HepG2 (cell line): ENCODE results near the gene NTRK2. TPM values are rescaled to one million over a fixed set of nuclear protein-coding genes. Genes with fewer than 3 reads are reported as not detected.

Source experiments
- ATAC-seq: fragments of 200-7000 bp; cut with Tn5 transposase; 3 replicates; pipeline ENCODE4 v1.9.1; 2020; ENCODE audit warnings: mild to moderate bottlenecking, moderate library complexity
- BruUV-seq: library from RNA; stranded (reverse); fragments of 400-500 nt; replicated peaks from 2 replicates; lab custom pipeline; 2021; lab: Mats Ljungman, UMichigan
- CTCF ChIA-PET: fragments of 300-600 bp; formaldehyde crosslinking; extraction: SDS; loops from one replicate; lab custom pipeline; 2021; ENCODE audit warnings: low total read pairs, inconsistent platforms, low intra/inter-chr PET ratio; lab: Yijun Ruan, JAX
- POLR2A ChIA-PET: fragments of 350-600 bp; sonication (Branson Sonifier 250); formaldehyde crosslinking; loops from one replicate; lab custom pipeline; 2020; ENCODE audit warnings: antibody characterized with exemption, inconsistent platforms; lab: Yijun Ruan, JAX
- DNase-seq: peaks from one replicate; pipeline ENCODE4 v3.0.0-alpha.2; 2015; ENCODE audit warnings: low spot score
- FAIRE-seq: peaks from 3 replicates; lab custom pipeline; 2011; peaks lifted over from hg19 to GRCh38; lab: Jason Lieb, UNC
- H2AFZ ChIP-seq: one replicate; pipeline ENCODE4 v1.6.1; 2011; ENCODE audit warnings: low read length, inconsistent platforms
- H3K27ac ChIP-seq: fragments of 300-600 bp; 3 replicates; pipeline ENCODE4 v1.8.0; 2011; ENCODE audit warnings: mixed run types, mild to moderate bottlenecking, mixed read lengths, low read length, inconsistent platforms; ENCODE audit not compliant: insufficient read depth; ENCODE audit errors: extremely low read length
- H3K27me3 ChIP-seq, 2 experiments: fragments of 200-600 bp in 1 of 2; 2 replicates in 1 of 2; 3 replicates in 1 of 2; pipeline versions ENCODE4 v1.6.0 to v1.8.0; 2011; ENCODE audit warnings: low read length in 2 of 2, mild to moderate bottlenecking in 2 of 2, moderate library complexity in 2 of 2, inconsistent platforms in 1 of 2; ENCODE audit not compliant: insufficient read depth in 2 of 2, control insufficient read depth in 1 of 2
- H3K36me3 ChIP-seq, 2 experiments: fragments of 200-600 bp in 1 of 2; replicated peaks in 1 of 2; 2 replicates in 1 of 2; 3 replicates in 1 of 2; pipeline versions ENCODE4 v1.5.1 to v1.8.0; 2011; ENCODE audit warnings: low read length in 2 of 2, inconsistent platforms in 1 of 2; ENCODE audit not compliant: insufficient read depth in 2 of 2, control insufficient read depth in 1 of 2
- H3K4me1 ChIP-seq: 2 replicates; pipeline ENCODE4 v1.5.1; 2012; ENCODE audit warnings: low read length, inconsistent platforms; ENCODE audit not compliant: insufficient read depth
- H3K4me2 ChIP-seq: 2 replicates; pipeline ENCODE4 v1.6.0; 2011; ENCODE audit warnings: low read depth, low read length, inconsistent platforms
- H3K4me3 ChIP-seq, 3 experiments: fragments of 200-600 bp in 1 of 3; sonication (generic), shearing (Covaris generic) in 1 of 3; replicated peaks in 1 of 3; 2 replicates each; pipeline ENCODE4 v1.5.1; 2011 to 2016; ENCODE audit warnings: low read length in 3 of 3, inconsistent platforms in 2 of 3, low read depth in 2 of 3, mild to moderate bottlenecking in 2 of 3, control low read depth in 1 of 3, mixed read lengths in 1 of 3; ENCODE audit not compliant: insufficient read depth in 1 of 3
- H3K79me2 ChIP-seq: one replicate; pipeline ENCODE4 v1.6.1; 2011; ENCODE audit warnings: low read length, inconsistent platforms; ENCODE audit not compliant: insufficient read depth
- H3K9ac ChIP-seq: 2 replicates; pipeline ENCODE4 v1.6.0; 2011; ENCODE audit warnings: mild to moderate bottlenecking, low read depth, low read length, inconsistent platforms; ENCODE audit not compliant: insufficient read depth
- H3K9me3 ChIP-seq: 2 replicates; pipeline ENCODE4 v1.5.1; 2012; ENCODE audit warnings: mild to moderate bottlenecking, low read length
- H4K20me1 ChIP-seq: 2 replicates; pipeline ENCODE4 v1.6.0; 2011; ENCODE audit warnings: inconsistent platforms, mild to moderate bottlenecking, low read length, moderate library complexity; ENCODE audit not compliant: insufficient read depth
- ERF ChIP-seq: IDR thresholded peaks from 2 replicates; pipeline ENCODE4 v1.6.1; 2018; ENCODE audit warnings: missing biosample characterization, missing genetic modification reagents
- HNRNPLL ChIP-seq: fragments of 200-400 bp; formaldehyde crosslinking; IDR thresholded peaks from 2 replicates; pipeline ENCODE4 v1.6.1; 2017; ENCODE audit warnings: mild to moderate bottlenecking, low read depth, low read length; ENCODE audit not compliant: poor library complexity, severe bottlenecking
- JARID2 ChIP-seq: sonication (generic); formaldehyde crosslinking; IDR thresholded peaks from 2 replicates; pipeline ENCODE4 v1.8.1; 2023; ENCODE audit warnings: missing genetic modification reagents, inconsistent platforms; ENCODE audit not compliant: insufficient replicate concordance
- RXRA ChIP-seq: sonication (generic); formaldehyde crosslinking; IDR thresholded peaks from 2 replicates; pipeline ENCODE4 v1.5.1; 2020; ENCODE audit warnings: missing genetic modification reagents
- SAFB2 ChIP-seq: sonication (generic); formaldehyde crosslinking; IDR thresholded peaks from 2 replicates; pipeline ENCODE4 v1.5.1; 2020; ENCODE audit warnings: missing genetic modification reagents, low read depth, mild to moderate bottlenecking, borderline replicate concordance
- SP1 ChIP-seq, 2 experiments: fragments of 450-650 bp in 1 of 2; sonication (generic) in 1 of 2; formaldehyde crosslinking in 1 of 2; IDR thresholded peaks; 2 replicates each; pipeline versions ENCODE4 v1.4.0 to v1.6.1; 2016 to 2020; ENCODE audit warnings: missing genetic modification reagents in 1 of 2
- ZNF484 ChIP-seq: sonication (generic); formaldehyde crosslinking; IDR thresholded peaks from 2 replicates; pipeline ENCODE4 v1.5.1; 2020; ENCODE audit warnings: mild to moderate bottlenecking, low read depth, missing genetic modification reagents, borderline replicate concordance
- ZNF672 ChIP-seq: sonication (generic); formaldehyde crosslinking; IDR thresholded peaks from 2 replicates; pipeline ENCODE4 v1.8.1; 2022; ENCODE audit warnings: missing genetic modification reagents
- WGBS: methylation state at CpG from one replicate; pipeline ENCODE4 v1.1.6; 2017; ENCODE audit warnings: low lambda C conversion rate; 5-methylcytosine and 5-hydroxymethylcytosine counted together
- in situ Hi-C: cut with HindIII; loops from 2 replicates; pipeline ENCODE4 v1.10.0; 2017; ENCODE audit warnings: low pct_unique_long_range_greater_than_20kb; ENCODE audit not compliant: extremely low pct_ligation_motif_present
- intact Hi-C: fragments of 100-400 bp; cut with micrococcal nuclease; formaldehyde crosslinking; loops from one replicate; pipeline ENCODE4 v1.10.0; 2022; ENCODE audit not compliant: unreplicated experiment
- polyA plus RNA-seq, 8 experiments: library from polyadenylated mRNA; depleted of rRNA in 3 of 8; stranded (reverse) in 7 of 8; unstranded in 1 of 8; fragments of >200 nt; fragmentation: Illumina TruSeq in 4 of 8; extraction: Trizol in 4 of 8; gene quantifications; 2 replicates each; pipeline versions ENCODE4 v1.2.1 to v1.2.3, GENCODE V29; 2011 to 2016; ENCODE audit warnings: low read depth in 4 of 8, missing spikeins in 1 of 8, mixed read lengths in 1 of 8; ENCODE audit not compliant: insufficient read depth in 1 of 8
- total RNA-seq, 5 experiments: library from RNA; depleted of rRNA; stranded (reverse); fragments of >200 nt; fragmentation: Illumina TruSeq; extraction: Trizol; gene quantifications; 2 replicates each; pipeline ENCODE4 v1.2.3, GENCODE V29; 2016; ENCODE audit warnings: low read depth in 1 of 5
- TF ChIP-seq, protein P1 (sequence below): sonication (generic); formaldehyde crosslinking; IDR thresholded peaks from 2 replicates; pipeline ENCODE4 v1.8.1; 2023; ENCODE audit warnings: missing genetic modification reagents, inconsistent platforms, borderline replicate concordance

Gene NTRK2
- total and polyA plus RNA-seq, 2 of the 13 experiments (the other 11 are each of a cell fraction or from before 2014, with no cell fraction given), result not detected

DNA sequence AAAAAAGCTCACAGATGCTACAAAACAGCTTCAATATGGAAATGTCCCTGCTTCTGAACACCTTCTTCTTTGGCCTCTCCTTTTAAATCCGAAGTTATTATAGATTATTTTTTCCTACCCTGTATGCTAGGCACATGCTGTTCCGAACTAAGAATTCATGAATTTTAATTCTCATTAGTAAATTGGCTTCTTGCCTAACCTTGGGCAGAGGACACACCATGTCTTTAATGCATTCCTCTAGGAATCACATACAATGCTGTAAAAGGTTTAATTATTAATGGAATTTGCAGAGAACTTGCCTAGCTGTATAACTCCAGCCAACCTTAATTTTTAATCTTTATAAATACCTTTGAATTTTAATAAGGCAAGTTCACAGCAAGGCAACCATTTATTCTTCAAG lies 234.4 kb downstream of the NTRK2 start:
- in situ Hi-C loops (no loop called here), intact Hi-C loops (no loop called here)
- no peak for DNase-seq
- no peaks in the 10 kb centered on the region for H3K79me2 ChIP-seq
- H3K27ac ChIP-seq, result no peak overlapping the region
- no peak overlapping the region for H3K9ac ChIP-seq
- no peak for TF ChIP-seq ERF (CRISPR knock-in tag)
- TF ChIP-seq SAFB2, result no peak
- no peak for TF ChIP-seq SP1 (IDR thresholded peaks at IDR 0.05)
- no peak for TF ChIP-seq SP1 (CRISPR knock-in tag; IDR thresholded peaks at IDR 0.05)
- TF ChIP-seq, protein P1, sequence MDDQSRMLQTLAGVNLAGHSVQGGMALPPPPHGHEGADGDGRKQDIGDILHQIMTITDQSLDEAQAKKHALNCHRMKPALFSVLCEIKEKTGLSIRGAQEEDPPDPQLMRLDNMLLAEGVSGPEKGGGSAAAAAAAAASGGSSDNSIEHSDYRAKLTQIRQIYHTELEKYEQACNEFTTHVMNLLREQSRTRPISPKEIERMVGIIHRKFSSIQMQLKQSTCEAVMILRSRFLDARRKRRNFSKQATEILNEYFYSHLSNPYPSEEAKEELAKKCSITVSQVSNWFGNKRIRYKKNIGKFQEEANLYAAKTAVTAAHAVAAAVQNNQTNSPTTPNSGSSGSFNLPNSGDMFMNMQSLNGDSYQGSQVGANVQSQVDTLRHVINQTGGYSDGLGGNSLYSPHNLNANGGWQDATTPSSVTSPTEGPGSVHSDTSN (CRISPR knock-in tag), result no peak
- no peak for TF ChIP-seq ZNF672
- TF ChIP-seq ZNF484 (CRISPR knock-in tag), result no peak
- TF ChIP-seq RXRA (CRISPR knock-in tag), result no peak
- TF ChIP-seq HNRNPLL, result no peak
- no peak for TF ChIP-seq JARID2 (CRISPR knock-in tag)
- no TSS peak for BruUV-seq
- 2% methylated on average over 2 of the region's 2 CpGs for WGBS
- ChIA-PET CTCF (no interaction called here), POLR2A (no interaction called here)
- no peaks in the 10 kb centered on the region for H3K36me3 ChIP-seq
- H3K9me3 ChIP-seq, result no peaks in the 10 kb centered on the region
- FAIRE-seq, result no peak
- H3K27me3 ChIP-seq, result no peaks in the 10 kb centered on the region
- H3K4me2 ChIP-seq, result no peak overlapping the region
- ATAC-seq, result no peak
- H2AFZ ChIP-seq, result no peak overlapping the region
- H3K4me1 ChIP-seq, result no peaks in the 10 kb centered on the region
- H3K4me3 ChIP-seq, result no peak overlapping the region
- no peaks in the 10 kb centered on the region for H4K20me1 ChIP-seq
